GM12865 (cell line): ENCODE results near the gene TP53INP2.

Experiments used
- DNase-seq: peaks from one replicate; pipeline ENCODE4 v3.0.0; 2010; ENCODE audit warnings: low read depth
- H3K4me3 ChIP-seq: 2 replicates; pipeline ENCODE4 v1.5.1; 2011; ENCODE audit warnings: mild to moderate bottlenecking, low read depth, low read length, control low read depth
- CTCF ChIP-seq: IDR thresholded peaks from 2 replicates; pipeline ENCODE4 v1.5.1; 2011; ENCODE audit warnings: low read length, control low read depth, low read depth, inconsistent platforms; ENCODE audit not compliant: insufficient read depth; ENCODE audit errors: missing control alignments

Gene TP53INP2

GRCh38 chr20:34706302-34706875 is 2.2 kb downstream of the TP53INP2 start:
- TF ChIP-seq CTCF: no peak
- H3K4me3 ChIP-seq: no peak overlapping the region
- DNase-seq: no peak

- DNase-seq: no peak
- no peak for TF ChIP-seq CTCF
- no peak overlapping the region for H3K4me3 ChIP-seq
These were observed 3.0 kb downstream of the TP53INP2 start for GRCh38 chr20:34706912-34707784.

GRCh38 chr20:34708621-34709043 is 4.5 kb downstream of the TP53INP2 start:
- peak overlapping the region; percentile 80 for H3K4me3 ChIP-seq
- DNase-seq: peak; percentile 68
- TF ChIP-seq CTCF: peak; percentile 62

- peak overlapping the region; percentile 80 for H3K4me3 ChIP-seq
- peak; percentile 92 for DNase-seq
These were observed 5.1 kb downstream of the TP53INP2 start for GRCh38 chr20:34709044-34709830.

GRCh38 chr20:34709831-34710567 is 5.9 kb downstream of the TP53INP2 start:
- no peak for DNase-seq

More at GRCh38 chr20:34709044-34709830, 5.1 kb downstream of the TP53INP2 start:
- no peak for TF ChIP-seq CTCF

More at GRCh38 chr20:34709831-34710567, 5.9 kb downstream of the TP53INP2 start:
- peak; percentile 33 for TF ChIP-seq CTCF
- H3K4me3 ChIP-seq: peak overlapping the region; percentile 80
